ENCODE measurements around the gene ARHGAP19.

ARHGAP19 gene

DNA sequence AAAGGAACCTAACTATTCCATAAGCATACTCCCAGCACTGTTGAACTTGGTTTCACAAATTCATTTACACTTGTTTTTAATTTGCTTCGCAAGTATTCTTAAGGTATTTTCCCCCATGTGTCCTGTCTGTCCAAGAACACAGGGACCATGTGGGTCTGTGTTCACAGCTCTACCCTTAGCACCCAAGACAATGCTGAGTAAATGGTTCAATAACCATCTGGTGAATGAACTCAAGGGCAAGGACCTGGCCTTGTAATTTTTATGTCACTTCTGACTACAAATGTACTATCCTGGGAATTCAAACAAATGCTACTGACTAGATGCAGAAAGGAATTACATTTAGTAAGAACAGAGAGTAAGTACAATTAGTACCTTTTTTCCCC, 63.7 kb downstream of the ARHGAP19 start:
- no peak for DNase-seq (ENCODE audit: low read depth)

DNA sequence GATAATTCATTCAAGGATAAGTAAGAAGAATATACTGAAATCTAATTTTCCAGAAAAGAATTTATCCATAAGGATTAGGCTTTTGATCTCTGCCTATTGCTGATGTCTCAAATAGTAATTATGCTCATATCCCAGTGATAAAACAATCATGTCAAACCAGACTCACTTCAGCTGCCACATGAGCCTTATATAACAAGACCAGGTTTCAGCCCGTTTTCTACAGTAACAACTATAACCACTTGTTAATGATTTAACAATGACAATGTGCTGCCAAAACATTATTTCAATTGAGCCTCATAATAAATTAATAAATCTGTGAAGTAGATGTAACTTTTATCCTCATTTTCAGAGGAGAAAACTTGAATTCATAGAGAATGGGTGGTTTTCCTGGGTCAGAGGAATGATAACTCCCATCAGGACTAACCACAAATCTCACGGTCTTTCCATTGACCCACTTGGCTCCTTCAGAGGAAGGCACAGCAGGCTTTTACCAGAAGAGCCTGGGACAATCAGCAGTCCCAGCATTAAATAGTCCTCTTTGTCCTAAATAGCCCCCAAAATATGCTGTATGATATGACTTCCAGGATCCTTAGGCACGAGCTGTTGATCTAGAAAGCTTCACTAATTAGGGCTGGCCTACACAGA, 64.2 kb downstream of the ARHGAP19 start:
- no peak for DNase-seq (ENCODE audit: low read depth)

DNA sequence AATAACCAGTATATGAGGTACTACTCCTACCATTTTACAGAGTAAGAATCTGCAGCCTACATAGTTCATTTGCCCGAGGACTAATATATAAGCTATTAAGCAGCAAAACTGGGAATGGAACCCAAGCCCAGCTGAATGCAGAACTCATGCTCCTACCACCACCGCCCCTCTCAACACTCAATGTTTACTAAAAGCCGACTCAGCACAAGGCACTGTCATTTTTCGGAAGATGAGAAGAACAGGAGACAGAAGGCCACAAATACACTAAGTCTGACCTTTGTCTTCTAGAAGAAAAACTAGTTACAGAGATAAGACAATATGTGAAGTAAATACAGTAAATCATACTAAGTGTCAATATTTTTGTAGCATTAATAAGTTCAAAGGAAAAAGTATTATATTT, 66.0 kb downstream of the ARHGAP19 start:
- no peak for DNase-seq (ENCODE audit: low read depth)

DNA sequence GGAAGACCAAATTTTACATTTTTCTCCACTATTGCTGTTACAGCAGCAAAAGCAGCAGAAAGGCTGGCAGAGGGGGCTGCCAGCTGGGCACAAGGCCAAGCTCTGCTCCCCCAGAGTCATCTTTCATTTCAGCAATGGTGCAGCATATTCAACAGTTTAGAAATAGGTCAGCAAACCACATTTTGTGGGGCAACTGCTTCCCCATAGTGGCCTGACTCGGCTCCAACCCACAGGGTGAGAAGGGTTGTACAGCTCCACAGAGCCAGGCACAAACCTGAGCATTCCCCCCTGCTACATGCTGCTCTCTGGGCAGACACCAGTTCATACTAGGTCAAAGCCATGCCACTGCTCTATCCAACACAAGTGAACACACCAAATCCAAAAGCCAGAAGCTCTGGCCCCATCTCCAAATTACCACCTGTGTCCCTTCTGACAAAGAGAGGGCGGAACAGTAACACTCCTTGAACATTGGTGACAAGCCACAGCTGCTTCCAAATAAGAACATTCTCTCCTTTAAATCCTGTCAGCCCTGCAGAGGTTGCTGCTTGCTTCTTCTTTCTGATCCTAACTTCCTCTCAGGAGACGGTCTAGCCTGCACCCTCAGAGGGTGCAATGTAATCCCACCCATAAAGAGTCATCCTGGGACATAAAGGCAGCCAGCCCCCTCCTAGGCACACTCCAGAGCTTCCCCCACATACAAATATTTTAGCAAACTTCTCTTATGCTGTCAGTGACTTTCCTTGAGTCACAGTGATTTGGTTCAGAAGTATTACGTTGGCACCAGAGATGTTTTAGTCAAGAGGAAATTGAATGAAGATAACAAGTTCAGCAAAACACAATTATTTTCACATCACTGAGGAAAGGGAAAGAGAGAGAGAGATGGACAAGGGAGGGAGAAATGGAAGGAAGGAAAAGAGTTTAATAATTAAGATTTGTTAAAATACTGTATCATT, 67.7 kb downstream of the ARHGAP19 start:
- no peak for DNase-seq (ENCODE audit: low read depth)

DNA sequence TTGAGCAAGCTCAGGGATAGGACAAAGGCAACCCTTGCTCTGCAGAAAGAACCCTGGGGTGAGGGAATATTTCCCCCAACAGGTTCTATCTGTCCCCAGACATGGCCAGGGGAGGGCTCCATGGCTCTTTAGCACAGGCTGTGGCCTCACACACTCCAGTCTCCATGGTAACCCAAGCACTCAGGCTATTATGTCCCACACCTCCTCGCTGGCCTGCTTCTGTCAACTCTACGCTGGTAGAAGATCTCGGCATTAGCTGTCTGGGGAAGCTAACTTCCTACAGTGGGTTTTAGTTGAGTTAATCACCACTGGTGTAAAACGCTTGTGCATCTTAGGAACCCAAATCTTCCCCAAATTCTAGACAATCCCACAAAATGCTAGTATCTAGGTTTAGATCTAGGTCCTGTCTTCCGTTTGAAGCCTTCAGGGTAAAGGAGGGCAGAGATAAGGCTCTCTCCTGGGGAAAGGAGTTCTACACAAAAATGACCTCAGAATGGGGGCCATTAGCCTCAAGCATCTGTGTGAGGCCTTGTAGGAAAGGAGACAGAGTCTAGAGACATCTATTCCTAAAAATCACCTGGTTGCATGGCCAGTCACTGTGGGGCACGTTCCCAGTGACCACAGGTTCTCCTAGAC, 70.0 kb downstream of the ARHGAP19 start:
- DNase-seq (ENCODE audit: low read depth), result no peak

DNA sequence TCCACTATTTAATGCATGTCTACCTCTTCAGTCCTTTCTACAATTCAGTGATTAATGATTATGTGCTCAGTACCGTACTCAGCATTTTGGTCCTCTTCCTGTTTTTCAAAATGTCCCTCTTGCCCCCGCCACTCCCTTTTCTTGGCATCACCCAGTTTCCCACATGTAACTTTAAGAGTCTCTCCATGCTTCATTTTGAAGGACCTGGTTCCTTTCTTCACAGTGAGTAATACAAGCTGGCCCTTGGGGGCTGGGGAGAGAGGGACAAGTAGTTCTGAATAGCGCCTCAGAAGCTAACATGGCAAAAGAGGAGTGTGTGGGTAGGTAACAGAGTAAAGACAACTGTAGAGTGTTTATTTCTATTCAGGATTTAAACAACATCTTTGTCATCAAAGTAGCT, 72.1 kb downstream of the ARHGAP19 start:
- no peak for DNase-seq (ENCODE audit: low read depth)

DNA sequence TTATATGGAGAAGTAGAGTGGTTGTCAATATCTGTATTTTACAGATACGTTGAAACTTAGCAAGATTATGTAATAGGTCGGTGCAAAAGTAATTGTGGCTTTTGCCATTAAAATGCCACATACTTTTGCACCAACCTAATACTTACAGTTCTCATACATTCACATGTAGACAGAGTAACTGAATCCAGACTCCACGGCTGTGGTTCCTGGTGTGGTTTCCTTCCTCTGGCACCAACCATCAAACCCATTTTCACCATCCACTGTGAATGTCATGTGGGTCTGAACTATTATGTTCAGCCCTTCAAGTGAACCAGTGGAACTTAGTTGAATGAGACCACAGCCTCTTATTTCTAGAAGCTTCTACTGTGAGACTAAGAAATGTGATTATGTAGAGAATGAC, 75.1 kb downstream of the ARHGAP19 start:
- DNase-seq (ENCODE audit: low read depth), result no peak

DNA sequence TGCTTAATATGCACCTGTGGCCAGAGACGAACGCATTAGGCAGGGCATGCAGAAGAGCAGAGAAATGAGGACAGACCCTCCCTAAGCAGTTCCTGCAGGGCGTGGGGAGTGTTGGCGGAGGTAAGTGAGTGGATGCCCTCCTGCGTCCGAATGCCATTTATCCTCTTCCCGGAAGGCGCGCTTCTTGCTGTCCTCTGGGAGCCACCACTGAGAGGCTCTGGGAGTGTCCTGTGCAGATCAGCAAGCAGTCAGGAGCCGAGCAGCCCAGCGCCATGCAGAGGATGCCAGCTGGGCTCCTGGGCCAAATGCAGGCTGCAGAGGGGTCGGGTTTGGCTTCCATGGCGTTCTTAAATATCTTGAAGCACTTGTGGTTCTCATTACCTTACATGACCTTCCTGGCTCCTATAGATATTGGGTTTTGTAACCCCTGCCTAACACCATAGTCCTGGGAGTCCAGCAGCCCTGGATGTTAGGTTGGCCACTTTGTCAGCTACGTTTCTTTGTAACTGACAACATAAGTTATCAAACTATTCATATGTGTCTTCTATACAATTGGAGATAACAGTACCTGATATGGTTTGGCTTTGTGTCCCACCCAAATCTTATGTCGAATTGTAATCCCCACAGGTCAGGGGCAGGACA, 76.7 kb downstream of the ARHGAP19 start:
- no peak for DNase-seq (ENCODE audit: low read depth)

DNA sequence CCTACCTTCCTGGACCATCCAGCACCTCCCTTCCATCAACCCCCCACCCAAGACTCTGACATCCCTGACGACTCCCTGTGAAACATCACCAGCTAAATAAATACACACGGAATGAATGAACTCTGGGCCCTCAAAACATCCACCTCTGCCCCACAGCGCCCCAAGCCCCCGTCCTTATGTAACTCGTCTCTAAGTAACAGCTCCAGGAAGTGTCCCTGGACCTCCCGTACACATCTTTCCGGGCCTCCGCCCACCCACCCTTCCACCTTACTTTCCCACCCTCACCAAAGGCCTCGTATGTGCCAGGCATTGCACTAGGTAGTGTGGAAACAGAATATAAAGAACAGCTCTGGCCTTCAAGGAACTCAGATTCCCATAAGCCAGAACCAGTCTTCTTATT, 79.0 kb downstream of the ARHGAP19 start:
- DNase-seq (ENCODE audit: low read depth), result no peak

DNA sequence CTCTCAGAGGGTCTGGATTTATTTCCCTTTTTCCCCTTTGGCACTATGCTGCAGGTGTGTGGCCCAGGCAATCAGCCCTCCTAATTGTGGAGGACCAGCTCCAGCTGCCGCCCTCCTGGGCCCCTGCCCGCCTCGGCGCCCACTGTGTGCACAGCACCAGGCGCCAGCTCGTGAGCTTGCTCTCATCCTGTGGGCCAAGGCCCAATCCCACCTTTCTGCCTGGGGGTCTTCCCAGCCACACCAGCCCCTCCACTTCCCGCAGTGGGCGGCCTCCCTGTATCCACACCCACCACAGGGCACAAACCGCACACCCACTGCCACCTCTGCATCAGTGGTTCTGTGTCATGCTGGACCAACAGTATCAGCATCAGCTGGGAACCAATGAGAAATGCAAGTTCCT, 81.2 kb downstream of the ARHGAP19 start:
- DNase-seq (ENCODE audit: low read depth), result no peak

DNA sequence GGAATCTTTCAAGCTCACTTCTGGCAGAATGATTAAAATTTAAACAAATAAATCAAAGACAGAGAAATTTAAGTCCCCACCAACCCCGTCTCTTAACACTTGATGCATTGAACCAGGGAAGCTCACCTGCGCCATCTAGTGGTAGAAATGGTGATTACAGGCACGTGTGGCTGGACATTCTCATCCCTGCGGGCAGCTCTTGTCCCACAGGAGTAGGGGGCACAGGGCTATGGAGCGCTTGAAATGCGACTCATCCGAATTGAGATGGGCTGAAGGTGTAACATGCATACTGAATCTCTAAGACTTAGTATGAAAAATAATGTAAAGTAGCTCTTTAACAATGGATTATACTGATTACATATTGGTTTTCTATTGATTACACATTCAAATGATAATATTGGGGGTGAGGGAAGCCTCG, 81.9 kb downstream of the ARHGAP19 start:
- peak; percentile 39 for DNase-seq (ENCODE audit: low read depth)

DNA sequence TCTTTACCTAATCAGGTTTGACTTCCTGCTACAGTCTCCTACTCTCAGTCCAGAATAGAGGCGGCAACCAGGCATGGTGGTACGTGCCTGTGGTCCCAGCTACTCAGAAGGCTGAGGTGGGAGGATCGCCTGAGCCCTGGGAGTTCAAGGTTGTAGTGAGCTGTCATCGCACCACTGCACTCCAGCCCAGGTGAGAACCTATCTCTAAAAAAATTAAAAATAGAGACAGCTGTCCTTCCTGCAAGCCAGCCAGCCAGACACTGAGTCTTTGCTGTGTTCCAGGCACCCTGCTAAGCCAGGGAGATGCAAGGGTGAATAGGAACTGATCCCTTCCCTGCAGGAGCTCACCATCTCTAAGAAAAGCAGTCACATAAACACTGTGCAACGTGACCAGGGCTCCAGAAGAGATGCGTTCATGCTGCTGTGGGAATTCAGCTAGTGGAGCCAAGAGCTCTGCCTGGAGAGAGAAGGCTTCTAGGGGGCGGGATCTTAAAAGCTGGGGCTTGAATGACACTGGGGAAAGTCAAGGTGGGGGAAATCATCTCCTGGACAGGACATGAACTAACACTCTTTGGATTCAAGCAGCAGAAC, 84.6 kb downstream of the ARHGAP19 start:
- DNase-seq (ENCODE audit: low read depth), result no peak

DNA sequence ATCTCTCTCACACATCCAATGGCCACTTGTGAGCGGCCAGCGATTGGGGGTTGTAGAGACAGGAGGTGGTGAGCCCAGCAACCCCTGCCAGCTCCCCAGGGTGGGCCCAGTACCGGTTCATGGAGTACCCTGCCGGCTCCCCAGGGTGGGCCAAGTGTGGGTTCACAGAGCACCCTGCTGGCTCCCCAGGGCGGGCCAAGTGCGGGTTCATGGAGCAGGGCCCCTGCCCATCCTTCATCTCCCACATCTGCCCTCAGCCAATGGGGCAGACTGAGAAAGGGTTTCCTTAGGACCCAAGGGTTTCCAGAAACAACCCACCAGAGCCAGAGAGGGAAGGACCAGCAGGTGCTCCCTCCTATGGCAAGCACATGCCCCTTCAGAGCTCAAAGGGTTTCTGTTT, 85.3 kb downstream of the ARHGAP19 start:
- no peak for DNase-seq (ENCODE audit: low read depth)

DNA sequence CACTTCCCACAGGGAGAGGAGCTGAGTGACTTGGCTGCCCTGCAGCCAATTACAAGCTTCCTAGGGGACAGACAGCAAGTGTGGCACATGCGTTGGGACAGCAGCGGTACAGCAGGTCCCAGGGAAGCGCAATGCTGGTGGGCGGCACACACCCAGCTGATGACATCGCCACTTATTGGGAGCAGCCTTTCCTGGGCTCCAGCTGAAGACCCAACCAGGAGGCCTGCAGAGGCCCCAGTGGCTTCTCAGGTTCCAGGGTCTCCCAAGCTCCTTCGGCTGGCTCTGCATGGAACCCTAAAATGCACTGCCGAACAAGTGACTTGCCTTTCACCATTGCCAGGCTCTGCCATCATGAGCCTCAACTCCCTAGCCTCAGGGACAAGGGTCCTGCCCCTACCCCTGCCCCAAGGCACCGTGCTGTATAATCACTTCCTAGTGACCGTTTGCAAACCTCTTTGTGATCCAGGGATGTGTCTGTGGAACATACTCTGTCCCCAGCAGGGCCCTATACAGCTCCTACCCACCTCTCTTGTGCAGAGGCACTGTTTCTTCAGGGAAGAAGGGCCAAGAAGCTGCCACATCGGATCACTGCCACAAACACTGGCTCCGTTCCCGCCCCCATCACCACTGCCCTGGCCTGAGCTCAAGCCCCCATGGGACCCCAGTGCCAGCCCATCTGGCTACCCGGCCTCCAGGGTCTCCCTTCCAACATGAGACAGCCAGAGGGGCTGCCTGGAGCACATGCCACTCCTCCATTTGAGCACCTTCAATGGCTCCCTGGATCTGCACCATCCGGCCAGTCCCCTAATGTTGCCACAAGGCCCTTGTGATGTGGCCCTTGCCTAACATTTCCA, 87.4 kb downstream of the ARHGAP19 start:
- no peak for DNase-seq (ENCODE audit: low read depth)

DNA sequence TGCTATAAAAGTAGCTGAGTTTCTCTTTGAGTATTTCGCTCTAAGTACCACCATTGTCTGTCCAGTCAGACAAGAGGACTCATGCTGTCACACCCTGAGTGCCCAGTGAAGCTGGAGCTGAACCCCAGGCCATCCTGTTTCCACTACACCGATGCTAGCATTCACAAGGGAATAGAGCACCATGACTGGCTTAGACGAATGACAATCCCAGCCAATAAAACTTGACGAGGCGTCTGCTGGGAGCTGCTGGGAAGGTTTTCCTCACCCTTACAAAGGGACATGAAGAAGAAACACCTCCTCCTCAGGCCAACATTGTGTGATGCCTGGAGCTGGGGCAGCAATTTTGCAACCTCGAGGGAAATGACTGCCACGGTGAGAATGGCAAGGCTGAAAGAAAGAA, 89.2 kb downstream of the ARHGAP19 start:
- no peak for DNase-seq (ENCODE audit: low read depth)

DNA sequence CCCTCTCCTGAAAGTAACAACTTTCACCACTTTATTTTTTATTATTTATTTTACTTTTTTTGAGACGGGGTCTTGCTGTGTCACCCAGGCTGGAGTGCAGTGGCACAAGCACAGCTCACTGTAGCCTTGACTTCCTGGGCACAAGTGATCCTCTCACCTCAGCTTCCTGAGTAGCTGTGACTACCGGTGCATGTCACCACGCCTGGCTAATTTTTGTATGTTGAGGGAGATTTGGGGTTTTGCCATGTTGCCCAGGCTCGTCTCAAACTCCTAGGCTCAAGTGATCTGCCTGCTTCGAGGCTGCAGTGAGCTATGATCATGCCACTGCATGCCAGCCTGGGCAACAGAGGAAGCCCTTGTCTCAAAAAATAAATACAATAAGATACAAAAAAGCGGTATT, 91.8 kb downstream of the ARHGAP19 start:
- DNase-seq (ENCODE audit: low read depth), result no peak

DNA sequence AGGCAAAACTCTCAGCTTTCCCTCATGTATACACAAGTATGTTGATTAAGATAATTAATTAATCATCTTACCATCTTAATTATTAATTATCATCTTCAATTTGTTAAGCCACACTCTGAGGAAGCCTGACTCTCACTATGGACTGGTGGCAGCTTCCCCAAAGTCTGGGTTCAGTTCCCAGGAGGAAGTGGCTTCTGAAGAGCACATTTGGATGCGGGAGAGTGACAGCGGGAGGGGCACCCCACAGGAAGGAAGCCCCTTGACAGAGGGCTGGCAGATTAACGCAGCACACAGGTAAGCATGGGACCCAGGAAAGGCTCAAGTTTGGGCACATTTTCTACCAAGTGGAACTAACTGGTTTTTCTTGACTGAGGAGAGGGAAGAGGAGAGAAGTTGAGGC, 93.3 kb downstream of the ARHGAP19 start:
- no peak for DNase-seq (ENCODE audit: low read depth)

DNA sequence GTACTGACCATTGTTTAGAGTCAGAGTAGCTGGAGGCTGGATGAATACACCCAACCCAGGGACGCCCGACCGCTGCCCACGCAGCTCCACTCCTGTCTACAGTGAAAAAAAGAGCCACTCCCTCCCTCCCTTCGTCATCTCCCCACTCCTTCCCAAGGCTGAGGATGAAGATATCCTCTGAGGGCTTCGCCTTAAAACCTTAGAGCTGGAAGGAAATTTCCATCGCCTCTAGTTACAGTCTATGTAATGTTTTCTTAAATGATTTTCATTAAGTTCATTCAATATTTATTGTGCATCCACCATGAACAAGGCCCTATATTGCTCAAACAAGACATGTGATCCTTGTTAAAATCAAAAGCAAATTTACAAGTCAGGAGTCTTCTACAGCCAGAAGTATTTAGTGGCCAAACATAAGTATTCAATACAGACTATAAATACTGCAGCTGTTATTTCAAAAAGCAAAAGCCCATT, 95.4 kb downstream of the ARHGAP19 start:
- no peak for DNase-seq (ENCODE audit: low read depth)

DNA sequence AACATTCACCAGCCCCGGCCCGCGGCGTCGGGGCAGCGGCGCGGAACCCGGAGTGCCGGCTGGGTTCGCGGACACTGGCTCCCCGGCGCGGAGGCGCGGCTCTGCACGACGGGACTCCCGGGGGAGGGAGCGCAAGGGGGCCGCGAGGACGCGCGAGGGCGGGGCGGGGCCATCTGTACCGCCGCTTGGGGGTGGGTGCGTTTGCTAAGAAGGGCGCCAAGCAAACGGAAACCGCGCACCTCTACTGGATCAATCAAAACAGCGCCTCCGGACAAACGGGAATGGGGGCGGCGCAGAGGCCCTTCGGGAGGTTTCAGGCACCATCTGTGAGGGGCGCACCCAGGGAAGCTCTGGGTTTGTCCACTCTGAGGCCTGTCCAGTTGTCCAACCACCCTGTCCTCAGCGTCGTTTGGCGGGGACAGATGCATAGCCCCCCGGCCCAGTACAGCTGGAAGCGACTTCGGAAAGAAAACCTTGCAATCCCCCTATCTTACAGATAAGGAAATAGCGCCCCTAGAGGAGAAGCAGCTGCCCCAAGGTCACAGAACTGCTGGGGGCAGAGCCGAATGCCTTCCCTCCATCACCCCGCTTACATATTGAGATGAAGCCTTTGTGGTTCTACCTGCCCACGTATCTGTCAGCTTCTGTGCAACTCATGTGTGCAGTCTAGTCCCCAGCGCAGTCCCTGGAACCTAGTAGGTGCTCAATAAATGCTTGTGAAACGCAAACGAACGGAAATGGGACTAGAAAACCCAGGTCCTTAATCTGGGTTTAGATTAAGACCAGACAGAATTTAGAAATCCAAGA, 96.0 kb downstream of the ARHGAP19 start:
- DNase-seq (ENCODE audit: low read depth), result peak; percentile 60

DNA sequence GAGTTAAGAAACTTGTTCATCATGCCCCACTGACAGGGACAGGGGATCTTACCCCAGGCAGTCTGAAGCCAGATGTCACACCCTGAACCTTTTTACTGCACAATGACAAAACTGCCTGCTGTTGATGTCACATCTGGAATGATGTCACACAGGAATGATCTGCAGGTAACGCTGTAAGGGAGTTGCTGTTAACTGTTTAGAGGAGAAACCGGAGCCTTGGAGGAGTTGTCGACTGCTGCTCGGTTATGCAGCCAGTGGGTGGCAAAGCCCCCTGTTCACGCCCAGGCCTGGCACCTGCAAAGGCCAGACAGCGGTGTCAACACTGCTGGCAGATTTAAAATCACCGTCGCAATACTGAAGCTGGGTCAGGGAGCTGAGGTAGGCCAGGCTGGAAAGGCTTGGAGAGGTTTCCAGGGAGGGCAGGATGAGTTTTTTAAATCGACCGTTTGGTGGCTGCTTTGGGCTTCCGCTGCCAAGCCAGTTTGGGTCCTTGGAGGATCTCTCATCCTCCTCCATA, 96.7 kb downstream of the ARHGAP19 start:
- DNase-seq (ENCODE audit: low read depth), result no peak

Data from stimulated activated CD4-positive, alpha-beta T cell treated with anti-CD3 and anti-CD28 coated beads, Interleukin-2, amount 100 ng/mL, for 4 hours (primary cell).